NCI-H2107 treated with DMSO at 0.1 percent for 48 hours (cell line): Measurements from ENCODE around the gene LYZL4.

Experiments
- DNase-seq: peaks from one replicate; lab custom pipeline; 2025; ENCODE audit not compliant: unreplicated experiment; lab: John Stamatoyannopoulos, UW

LYZL4 gene

GRCh38 chr3:42410370-42411131 is at the start of gene LYZL4:
Gene LYZL4 (minus strand): TSS chr3:42410610. CDS start chr3:42407251, 3,359 bp downstream.
- no peak for DNase-seq

GRCh38 chr3:42459151-42459550 is 48.7 kb upstream of the LYZL4 start:
- no peak for DNase-seq

- DNase-seq, result no peak
These were observed 45.8 kb upstream of the LYZL4 start for GRCh38 chr3:42456211-42456610.

- DNase-seq, result no peak
These were observed 41.3 kb upstream of the LYZL4 start for GRCh38 chr3:42451546-42452230.

- DNase-seq, result no peak
These were observed 40.7 kb upstream of the LYZL4 start for GRCh38 chr3:42451116-42451515.

GRCh38 chr3:42450567-42450966 is 40.2 kb upstream of the LYZL4 start:
- no peak for DNase-seq

GRCh38 chr3:42447481-42447880 is 37.1 kb upstream of the LYZL4 start:
- no peak for DNase-seq

- no peak for DNase-seq
These were observed 36.0 kb upstream of the LYZL4 start for GRCh38 chr3:42446111-42447050.

GRCh38 chr3:42443819-42444436 is 33.5 kb upstream of the LYZL4 start:
- DNase-seq, result peak; percentile 29

- no peak for DNase-seq
These were observed 32.9 kb upstream of the LYZL4 start for GRCh38 chr3:42443292-42443691.

GRCh38 chr3:42442640-42443039 is 32.2 kb upstream of the LYZL4 start:
- no peak for DNase-seq

GRCh38 chr3:42441791-42442190 is 31.4 kb upstream of the LYZL4 start:
- DNase-seq, result no peak

- peak; percentile 43 for DNase-seq
These were observed 30.5 kb upstream of the LYZL4 start for GRCh38 chr3:42440924-42441323.

- no peak for DNase-seq
These were observed 29.1 kb upstream of the LYZL4 start for GRCh38 chr3:42439261-42440115.

- no peak for DNase-seq
These were observed 28.3 kb upstream of the LYZL4 start for GRCh38 chr3:42438758-42439157.

GRCh38 chr3:42438193-42438592 is 27.8 kb upstream of the LYZL4 start:
- no peak for DNase-seq

- no peak for DNase-seq
These were observed 24.5 kb upstream of the LYZL4 start for GRCh38 chr3:42434777-42435380.

GRCh38 chr3:42432485-42432884 is 22.1 kb upstream of the LYZL4 start:
- DNase-seq, result no peak

- no peak for DNase-seq
These were observed 20.5 kb upstream of the LYZL4 start for GRCh38 chr3:42430781-42431532.
